NT2/D1 (cell line): ENCODE measurements around the gene HOXA11.

Source experiments
- SUZ12 ChIP-seq: IDR thresholded peaks from 2 replicates; pipeline ENCODE4 v1.6.1; 2011; ENCODE audit not compliant: insufficient read length, insufficient read depth; ENCODE audit errors: extremely low read depth
- YY1 ChIP-seq: IDR thresholded peaks from 2 replicates; pipeline ENCODE4 v1.6.1; 2011; ENCODE audit not compliant: insufficient read length, insufficient read depth
- ZNF274 ChIP-seq: IDR thresholded peaks from 2 replicates; pipeline ENCODE4 v1.6.1; 2011; ENCODE audit warnings: mild to moderate bottlenecking, low read depth, low read length

GRCh38 chr7:27148756-27149641 lies 36.0 kb downstream of the HOXA11 start:
- TF ChIP-seq YY1 (no peak), ZNF274 (no peak), SUZ12 (no peak)
